D721Med (cell line): ENCODE results near the gene GMPPB.
"Not testable (repeated sequence)": the region's sequence is repeated elsewhere in the genome, so short reads cannot be mapped to it uniquely, and the experiment has no call there.

ENCODE experiments used
- DNase-seq: peaks from one replicate; pipeline ENCODE4 v3.0.0; 2011; ENCODE audit warnings: low spot score; ENCODE audit not compliant: insufficient read length
- FAIRE-seq: peaks from 2 replicates; lab custom pipeline; 2011; peaks lifted over from hg19 to GRCh38; lab: Jason Lieb, UNC
- CTCF ChIP-seq: IDR thresholded peaks from 2 replicates; pipeline ENCODE4 v1.5.1; 2012; ENCODE audit warnings: mild to moderate bottlenecking, control low read depth; ENCODE audit not compliant: insufficient read depth; ENCODE audit errors: missing control alignments

The GMPPB gene

GRCh38 chr3:49689046-49689907 is 34.5 kb downstream of the GMPPB start, which contains the start of the genes MST1 and RNF123:
TSS of gene MST1 (minus strand) at chr3:49689474. CDS start at chr3:49688691, 783 bp downstream.
TSS of gene RNF123 (plus strand) at chr3:49689557. CDS start at chr3:49691166, 1,609 bp downstream.
- peak; percentile 98 for DNase-seq
- TF ChIP-seq CTCF = no peak
- no peak for FAIRE-seq

- FAIRE-seq, DNase-seq: not testable (repeated sequence)
These were observed 35.3 kb downstream of the GMPPB start for GRCh38 chr3:49688338-49689045.

GRCh38 chr3:49687424-49687795 is 36.3 kb downstream of the GMPPB start:
- FAIRE-seq, DNase-seq: not testable (repeated sequence)

GRCh38 chr3:49686769-49687423 is 36.9 kb downstream of the GMPPB start:
- FAIRE-seq, DNase-seq: not testable (repeated sequence)

- DNase-seq, FAIRE-seq: not testable (repeated sequence)
These were observed 37.4 kb downstream of the GMPPB start for GRCh38 chr3:49686346-49686745.

- FAIRE-seq = not testable (repeated sequence)
These were observed 37.9 kb downstream of the GMPPB start for GRCh38 chr3:49685846-49686245.

GRCh38 chr3:49685103-49685502 is 38.6 kb downstream of the GMPPB start:
- not testable (repeated sequence) for FAIRE-seq

More at GRCh38 chr3:49685846-49686245, 37.9 kb downstream of the GMPPB start:
- not testable (repeated sequence) for DNase-seq

GRCh38 chr3:49684453-49684852 is 39.3 kb downstream of the GMPPB start:
- not testable (repeated sequence) for DNase-seq, FAIRE-seq

More at GRCh38 chr3:49685103-49685502, 38.6 kb downstream of the GMPPB start:
- not testable (repeated sequence) for DNase-seq

GRCh38 chr3:49683162-49683561 is 40.6 kb downstream of the GMPPB start:
- DNase-seq = no peak
- no peak for TF ChIP-seq CTCF
- FAIRE-seq = no peak

GRCh38 chr3:49681543-49681942 is 42.2 kb downstream of the GMPPB start:
- TF ChIP-seq CTCF = no peak
- DNase-seq = no peak
- no peak for FAIRE-seq

- DNase-seq (no peak), FAIRE-seq (no peak)
- TF ChIP-seq CTCF = no peak
These were observed 42.6 kb downstream of the GMPPB start for GRCh38 chr3:49681232-49681522.
